Activated naive CD4-positive, alpha-beta T cell treated with Interleukin-2 at 50 U/mL for 16 hours (primary cell): ENCODE results near the gene IMPG2.

Experiments used
- DNase-seq: peaks from one replicate; pipeline ENCODE4 v3.0.0-alpha.2; 2020

IMPG2 gene

DNA sequence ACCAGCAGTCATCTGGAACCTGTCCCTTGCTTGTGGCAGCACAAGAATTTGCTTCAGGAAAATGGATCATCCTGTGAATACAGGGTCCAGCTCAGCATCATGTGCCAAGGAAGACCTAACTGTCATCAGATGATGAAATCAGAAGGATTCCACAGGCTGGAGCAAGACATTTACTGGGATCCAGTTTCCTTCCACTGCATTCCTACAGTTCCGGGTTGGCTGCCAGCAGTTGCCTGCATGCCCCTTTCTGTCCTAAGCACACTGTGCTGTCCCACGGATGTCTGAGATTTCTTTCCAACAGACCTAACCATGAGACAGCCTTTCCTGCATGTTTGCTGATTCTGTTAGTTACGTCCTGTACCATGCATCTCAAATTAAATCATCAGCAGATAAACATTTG is 140.7 kb downstream of the IMPG2 start:
- no peak for DNase-seq

DNA sequence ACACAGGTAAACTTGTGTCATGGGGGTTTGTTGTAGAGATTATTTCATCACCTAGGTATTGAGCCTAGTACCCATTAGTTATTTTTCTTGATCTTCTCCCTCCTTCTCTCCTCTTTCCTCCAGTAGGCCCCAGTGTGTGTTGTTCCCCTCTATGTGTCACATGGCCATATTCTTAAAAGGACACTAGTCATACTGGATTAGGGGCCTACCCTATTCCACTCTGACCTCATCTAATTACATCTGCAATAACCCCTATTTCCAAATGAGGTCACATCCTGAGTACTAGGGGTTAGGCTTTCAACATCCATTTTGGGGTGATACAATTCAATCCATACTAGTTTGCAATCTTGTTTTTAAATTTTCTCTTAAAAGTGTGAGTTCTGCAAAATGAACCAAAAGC is 142.8 kb downstream of the IMPG2 start:
- DNase-seq, result no peak
